Ishikawa (cell line): ENCODE results near the gene ASTN2.

Experiments used
- CREB1 ChIP-seq: IDR thresholded peaks from 2 replicates; pipeline ENCODE4 v1.6.1; 2012; ENCODE audit warnings: low read depth
- EP300 ChIP-seq: IDR thresholded peaks from 2 replicates; pipeline ENCODE4 v1.6.1; 2012; ENCODE audit warnings: borderline replicate concordance
- FOXM1 ChIP-seq: IDR thresholded peaks from 2 replicates; pipeline ENCODE4 v1.6.1; 2012; ENCODE audit warnings: low read depth, borderline replicate concordance
- RAD21 ChIP-seq: IDR thresholded peaks from 2 replicates; pipeline ENCODE4 v1.6.1; 2012; ENCODE audit warnings: low read depth
- TAF1 ChIP-seq: IDR thresholded peaks from 2 replicates; pipeline ENCODE4 v1.6.1; 2012; ENCODE audit warnings: low read depth, mild to moderate bottlenecking
- TEAD4 ChIP-seq: IDR thresholded peaks from 2 replicates; pipeline ENCODE4 v1.6.1; 2012
- YY1 ChIP-seq: IDR thresholded peaks from 2 replicates; pipeline ENCODE4 v1.6.1; 2012; ENCODE audit warnings: low read depth
- TF ChIP-seq, protein P1 (sequence below): IDR thresholded peaks from 2 replicates; pipeline ENCODE4 v1.6.1; 2012
- TF ChIP-seq, protein P2 (sequence below): IDR thresholded peaks from 2 replicates; pipeline ENCODE4 v1.6.1; 2012; ENCODE audit warnings: low read depth, mild to moderate bottlenecking

- no peak for TF ChIP-seq EP300
- TF ChIP-seq YY1: no peak
- TF ChIP-seq, protein P1, sequence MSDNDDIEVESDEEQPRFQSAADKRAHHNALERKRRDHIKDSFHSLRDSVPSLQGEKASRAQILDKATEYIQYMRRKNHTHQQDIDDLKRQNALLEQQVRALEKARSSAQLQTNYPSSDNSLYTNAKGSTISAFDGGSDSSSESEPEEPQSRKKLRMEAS: no peak
- TF ChIP-seq RAD21: no peak
- TF ChIP-seq FOXM1: no peak
- no peak for TF ChIP-seq TAF1
- TF ChIP-seq, protein P2, sequence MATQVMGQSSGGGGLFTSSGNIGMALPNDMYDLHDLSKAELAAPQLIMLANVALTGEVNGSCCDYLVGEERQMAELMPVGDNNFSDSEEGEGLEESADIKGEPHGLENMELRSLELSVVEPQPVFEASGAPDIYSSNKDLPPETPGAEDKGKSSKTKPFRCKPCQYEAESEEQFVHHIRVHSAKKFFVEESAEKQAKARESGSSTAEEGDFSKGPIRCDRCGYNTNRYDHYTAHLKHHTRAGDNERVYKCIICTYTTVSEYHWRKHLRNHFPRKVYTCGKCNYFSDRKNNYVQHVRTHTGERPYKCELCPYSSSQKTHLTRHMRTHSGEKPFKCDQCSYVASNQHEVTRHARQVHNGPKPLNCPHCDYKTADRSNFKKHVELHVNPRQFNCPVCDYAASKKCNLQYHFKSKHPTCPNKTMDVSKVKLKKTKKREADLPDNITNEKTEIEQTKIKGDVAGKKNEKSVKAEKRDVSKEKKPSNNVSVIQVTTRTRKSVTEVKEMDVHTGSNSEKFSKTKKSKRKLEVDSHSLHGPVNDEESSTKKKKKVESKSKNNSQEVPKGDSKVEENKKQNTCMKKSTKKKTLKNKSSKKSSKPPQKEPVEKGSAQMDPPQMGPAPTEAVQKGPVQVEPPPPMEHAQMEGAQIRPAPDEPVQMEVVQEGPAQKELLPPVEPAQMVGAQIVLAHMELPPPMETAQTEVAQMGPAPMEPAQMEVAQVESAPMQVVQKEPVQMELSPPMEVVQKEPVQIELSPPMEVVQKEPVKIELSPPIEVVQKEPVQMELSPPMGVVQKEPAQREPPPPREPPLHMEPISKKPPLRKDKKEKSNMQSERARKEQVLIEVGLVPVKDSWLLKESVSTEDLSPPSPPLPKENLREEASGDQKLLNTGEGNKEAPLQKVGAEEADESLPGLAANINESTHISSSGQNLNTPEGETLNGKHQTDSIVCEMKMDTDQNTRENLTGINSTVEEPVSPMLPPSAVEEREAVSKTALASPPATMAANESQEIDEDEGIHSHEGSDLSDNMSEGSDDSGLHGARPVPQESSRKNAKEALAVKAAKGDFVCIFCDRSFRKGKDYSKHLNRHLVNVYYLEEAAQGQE: no peak
- no peak for TF ChIP-seq CREB1
- TF ChIP-seq TEAD4: no peak
These were observed 364.9 kb downstream of the ASTN2 start for GRCh38 chr9:117050007-117050406.
